Uterus (tissue), 2 donors: ENCODE results near the gene UQCRC2.

Experiments used
- POLR2A ChIP-seq, 2 donors: fragments of 450-650 bp; IDR thresholded peaks; one replicate each; pipeline ENCODE4 v1.6.1; 2016; ENCODE audit warnings: antibody characterized with exemption in 2 of 2, mild to moderate bottlenecking in 1 of 2, moderate library complexity in 1 of 2
- TF ChIP-seq, protein P1 (sequence below), 4 experiments: fragments of 200-600 bp in 2 of 4; fragments of 450-650 bp in 2 of 4; sonication (generic) in 2 of 4; IDR thresholded peaks; one replicate each; pipeline ENCODE4 v1.5.1; 2016 to 2019; ENCODE audit warnings: antibody characterized with exemption in 4 of 4, mild to moderate bottlenecking in 2 of 4, moderate library complexity in 1 of 4

DNA sequence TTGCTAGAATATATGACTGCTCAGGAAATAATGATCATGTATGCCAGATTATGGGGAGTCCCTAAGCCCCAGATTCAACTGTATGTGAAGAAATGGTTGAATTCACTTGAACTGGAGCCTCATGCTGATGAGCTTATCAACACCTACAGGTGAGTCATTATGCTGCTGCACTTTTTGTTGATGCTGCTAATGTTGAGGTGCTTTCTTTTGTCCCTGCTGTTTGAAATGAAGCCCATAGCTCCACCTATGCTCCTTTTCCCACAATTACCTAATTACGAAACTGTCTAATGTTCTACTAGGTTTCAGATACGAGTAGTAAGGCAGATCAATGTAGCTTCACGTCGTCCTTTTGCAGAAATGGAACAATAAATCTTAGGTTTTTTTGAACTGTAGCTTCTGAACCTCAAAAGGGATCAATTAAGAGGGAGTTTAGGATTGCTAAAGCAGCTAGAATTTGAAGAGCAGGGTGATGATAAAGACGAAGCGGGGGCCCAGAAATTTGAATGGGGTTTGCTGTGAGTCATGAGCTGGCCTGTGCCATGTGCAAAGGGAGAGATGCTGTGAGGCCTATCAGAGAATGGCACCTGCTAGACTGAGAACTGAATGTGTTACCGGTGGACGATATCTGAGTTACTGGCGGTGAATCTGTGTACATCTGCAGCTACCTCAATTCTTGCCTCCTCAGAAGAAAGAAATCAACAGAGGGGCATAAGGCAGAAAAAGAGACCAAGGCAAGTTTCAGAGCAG lies 6.1 kb upstream of the UQCRC2 start:
- TF ChIP-seq, protein P1, sequence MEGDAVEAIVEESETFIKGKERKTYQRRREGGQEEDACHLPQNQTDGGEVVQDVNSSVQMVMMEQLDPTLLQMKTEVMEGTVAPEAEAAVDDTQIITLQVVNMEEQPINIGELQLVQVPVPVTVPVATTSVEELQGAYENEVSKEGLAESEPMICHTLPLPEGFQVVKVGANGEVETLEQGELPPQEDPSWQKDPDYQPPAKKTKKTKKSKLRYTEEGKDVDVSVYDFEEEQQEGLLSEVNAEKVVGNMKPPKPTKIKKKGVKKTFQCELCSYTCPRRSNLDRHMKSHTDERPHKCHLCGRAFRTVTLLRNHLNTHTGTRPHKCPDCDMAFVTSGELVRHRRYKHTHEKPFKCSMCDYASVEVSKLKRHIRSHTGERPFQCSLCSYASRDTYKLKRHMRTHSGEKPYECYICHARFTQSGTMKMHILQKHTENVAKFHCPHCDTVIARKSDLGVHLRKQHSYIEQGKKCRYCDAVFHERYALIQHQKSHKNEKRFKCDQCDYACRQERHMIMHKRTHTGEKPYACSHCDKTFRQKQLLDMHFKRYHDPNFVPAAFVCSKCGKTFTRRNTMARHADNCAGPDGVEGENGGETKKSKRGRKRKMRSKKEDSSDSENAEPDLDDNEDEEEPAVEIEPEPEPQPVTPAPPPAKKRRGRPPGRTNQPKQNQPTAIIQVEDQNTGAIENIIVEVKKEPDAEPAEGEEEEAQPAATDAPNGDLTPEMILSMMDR (IDR thresholded peaks at IDR 0.05) = no peak
- TF ChIP-seq POLR2A (IDR thresholded peaks at IDR 0.05) = no peak
